ENCODE data around the gene DOCK11.

Gene DOCK11

DNA sequence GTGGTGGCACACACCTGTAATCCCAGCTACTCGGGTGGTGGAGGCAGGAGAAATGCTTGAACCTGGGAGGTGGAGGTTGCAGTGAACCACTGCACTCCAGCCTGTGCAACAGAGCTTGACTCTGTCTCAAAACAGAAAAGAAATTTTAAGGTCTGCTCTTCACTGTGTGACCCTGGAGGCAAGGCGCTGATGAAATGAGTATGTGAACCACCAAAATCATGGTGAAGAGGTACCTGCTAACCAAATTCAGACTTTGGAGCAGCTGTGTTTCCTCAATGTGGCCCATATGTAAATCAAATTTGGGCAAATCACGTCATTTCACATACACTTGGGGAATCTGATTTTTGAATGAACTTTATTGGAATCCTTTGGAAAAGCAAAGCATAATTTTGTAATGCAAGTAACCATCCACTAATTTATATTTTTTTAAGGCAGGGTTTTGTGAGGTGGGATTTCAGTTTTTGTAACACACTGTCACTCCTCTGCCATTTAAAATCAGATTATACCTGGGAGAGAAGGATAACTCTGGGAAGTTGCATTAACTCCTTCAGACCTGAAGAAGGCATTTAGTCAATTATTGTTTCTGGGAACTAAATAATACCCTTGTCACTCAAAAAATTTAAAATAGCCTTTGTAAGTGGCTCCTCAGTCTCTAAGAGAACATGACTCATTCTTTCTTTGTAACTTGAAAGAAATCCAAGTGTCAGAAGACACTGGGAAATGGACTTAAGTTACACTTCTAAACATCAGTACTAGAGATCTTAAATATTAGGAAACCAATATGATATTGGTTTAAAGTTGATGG lies 24.0 kb downstream of the DOCK11 start:
- no peak overlapping the region for H3K4me3 ChIP-seq (ENCODE audit: low read depth in 1 of 2, low read length in 2 of 2)
- H3K4me1 ChIP-seq (ENCODE audit: control insufficient read depth in 1 of 2, insufficient read depth in 2 of 2, low read length in 2 of 2) = no peaks in the 10 kb centered on the region
- no peaks in the 10 kb centered on the region for H3K27me3 ChIP-seq (ENCODE audit: control insufficient read depth in 1 of 2, insufficient read depth in 2 of 2, low read length in 2 of 2)
- no peak overlapping the region for H3K9ac ChIP-seq (ENCODE audit: low read depth in 1 of 2, low read length in 2 of 2)
- no peaks in the 10 kb centered on the region for H3K36me3 ChIP-seq (ENCODE audit: control insufficient read depth in 1 of 2, insufficient read depth in 2 of 2, low read length in 2 of 2)
- no peaks in the 10 kb centered on the region for H3K9me3 ChIP-seq (ENCODE audit: control insufficient read depth in 1 of 2, low read length in 2 of 2)
- no peak overlapping the region for H3K27ac ChIP-seq (ENCODE audit: low read depth, low read length)

DNA sequence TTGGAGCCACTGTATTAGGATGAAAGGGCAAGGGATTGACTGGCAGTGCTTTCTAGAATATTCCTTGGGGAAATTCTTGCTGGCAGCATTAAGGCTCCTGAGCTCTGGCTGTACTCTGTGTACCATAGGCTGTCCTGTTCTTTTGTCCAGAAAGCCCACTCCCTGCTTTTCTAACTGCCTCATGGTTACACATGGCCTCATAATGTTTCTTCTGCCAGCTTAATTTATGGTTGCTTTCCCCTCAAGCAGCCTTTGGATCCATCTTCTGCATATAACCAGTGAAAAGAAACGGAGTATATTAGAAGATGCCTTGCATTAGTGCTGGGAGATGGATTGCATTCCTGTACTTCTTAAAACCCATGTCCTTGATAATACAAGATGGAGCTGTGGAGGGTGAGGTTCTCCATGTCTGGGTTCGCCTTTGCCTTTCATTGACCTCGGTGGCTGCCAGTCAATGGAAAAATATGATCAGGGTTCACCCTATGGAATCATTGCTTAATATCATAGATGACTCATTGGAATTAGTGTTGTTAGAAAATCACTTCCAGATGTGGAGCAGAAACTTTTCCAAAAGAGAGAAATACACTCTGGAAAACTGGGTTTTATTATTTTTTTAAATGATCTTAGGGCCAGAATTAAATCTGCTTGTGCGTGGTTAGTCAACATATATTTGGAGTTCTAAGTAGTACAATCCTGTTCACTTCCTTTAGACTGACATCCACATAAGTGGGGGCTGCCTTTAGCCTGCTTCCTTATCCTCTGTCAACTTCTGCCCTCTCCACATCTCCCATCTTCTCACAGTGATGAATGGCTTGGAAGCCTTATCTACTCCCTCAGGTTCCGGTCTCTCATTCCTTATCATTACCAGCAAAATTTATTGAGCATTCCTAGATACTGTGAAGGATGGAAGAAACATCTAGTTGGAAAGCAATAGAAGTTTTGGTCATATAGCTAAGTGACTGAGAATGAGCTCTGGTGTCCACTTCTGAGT lies 24.9 kb downstream of the DOCK11 start:
- Histone ChIP-seq H3K4me3 (ENCODE audit: low read depth in 1 of 2, low read length in 2 of 2) (no peak overlapping the region), H3K9me3 (ENCODE audit: control insufficient read depth in 1 of 2, low read length in 2 of 2) (no peaks in the 10 kb centered on the region), H3K9ac (ENCODE audit: low read depth in 1 of 2, low read length in 2 of 2) (no peak overlapping the region), H3K27ac (ENCODE audit: low read depth, low read length) (no peak overlapping the region), H3K27me3 (ENCODE audit: control insufficient read depth in 1 of 2, insufficient read depth in 2 of 2, low read length in 2 of 2) (no peaks in the 10 kb centered on the region), H3K36me3 (ENCODE audit: control insufficient read depth in 1 of 2, insufficient read depth in 2 of 2, low read length in 2 of 2) (no peaks in the 10 kb centered on the region), H3K4me1 (ENCODE audit: control insufficient read depth in 1 of 2, insufficient read depth in 2 of 2, low read length in 2 of 2) (no peaks in the 10 kb centered on the region)

DNA sequence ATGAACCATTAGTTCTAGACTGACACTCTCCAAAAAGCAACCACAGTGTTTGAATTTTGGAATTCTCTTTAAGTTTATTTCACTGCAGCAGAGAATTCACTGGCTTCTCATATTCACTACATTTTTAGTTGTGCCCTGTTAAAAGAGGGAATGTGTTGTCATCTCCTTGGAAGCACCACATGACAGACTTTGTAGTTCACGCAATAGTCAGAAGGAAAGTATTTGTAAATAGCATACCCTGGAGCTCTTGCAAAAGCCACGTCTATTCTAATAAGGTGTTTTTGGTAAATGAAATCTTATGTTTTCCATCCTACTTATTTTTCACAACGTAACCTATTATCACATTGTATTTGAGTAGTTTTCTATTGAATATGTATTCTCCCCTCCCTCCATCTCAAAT lies 25.8 kb downstream of the DOCK11 start:
- no peaks in the 10 kb centered on the region for H3K36me3 ChIP-seq (ENCODE audit: control insufficient read depth in 1 of 2, insufficient read depth in 2 of 2, low read length in 2 of 2)
- no peak overlapping the region for H3K4me3 ChIP-seq (ENCODE audit: low read depth in 1 of 2, low read length in 2 of 2)
- H3K27me3 ChIP-seq (ENCODE audit: control insufficient read depth in 1 of 2, insufficient read depth in 2 of 2, low read length in 2 of 2) = no peaks in the 10 kb centered on the region
- no peaks in the 10 kb centered on the region for H3K4me1 ChIP-seq (ENCODE audit: control insufficient read depth in 1 of 2, insufficient read depth in 2 of 2, low read length in 2 of 2)
- H3K9me3 ChIP-seq (ENCODE audit: control insufficient read depth in 1 of 2, low read length in 2 of 2) = no peaks in the 10 kb centered on the region
- H3K9ac ChIP-seq (ENCODE audit: low read depth in 1 of 2, low read length in 2 of 2) = no peak overlapping the region
- no peak overlapping the region for H3K27ac ChIP-seq (ENCODE audit: low read depth, low read length)

DNA sequence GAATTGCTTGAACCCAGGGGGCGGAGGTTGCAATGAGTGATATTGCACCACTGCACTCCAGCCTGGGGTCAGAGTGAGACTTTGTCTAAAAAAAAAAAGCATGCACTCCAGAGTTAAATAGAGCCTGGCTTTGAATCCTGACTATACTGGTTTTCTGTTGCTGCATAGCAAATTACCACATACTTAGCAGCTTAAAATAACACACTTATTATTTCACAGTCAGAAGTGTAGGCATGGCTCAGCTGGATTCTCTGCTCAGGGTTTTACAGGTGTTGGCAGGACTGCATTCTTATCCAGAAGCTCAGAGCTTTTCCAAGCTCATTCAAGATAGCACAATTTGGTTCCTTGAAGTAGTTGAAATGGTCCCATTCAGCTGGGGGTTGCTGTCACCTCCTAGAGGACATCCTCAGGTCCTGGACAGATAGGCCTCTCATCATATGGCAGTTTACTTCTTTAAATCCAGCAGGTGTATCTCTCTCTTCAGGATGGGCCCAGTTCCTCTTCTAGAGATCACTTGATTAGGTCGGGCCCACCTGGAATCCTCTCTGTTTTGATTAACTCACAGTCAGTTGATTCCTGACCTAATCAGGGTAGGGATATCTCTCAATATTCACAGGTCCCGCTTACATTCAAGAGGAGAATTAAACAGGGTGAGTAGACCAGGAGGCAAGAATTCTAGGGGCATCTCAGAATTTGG lies 26.8 kb downstream of the DOCK11 start:
- Histone ChIP-seq H3K9me3 (ENCODE audit: control insufficient read depth in 1 of 2, low read length in 2 of 2) (no peaks in the 10 kb centered on the region), H3K4me1 (ENCODE audit: control insufficient read depth in 1 of 2, insufficient read depth in 2 of 2, low read length in 2 of 2) (no peaks in the 10 kb centered on the region), H3K4me3 (ENCODE audit: low read depth in 1 of 2, low read length in 2 of 2) (no peak overlapping the region), H3K9ac (ENCODE audit: low read depth in 1 of 2, low read length in 2 of 2) (no peak overlapping the region), H3K27me3 (ENCODE audit: control insufficient read depth in 1 of 2, insufficient read depth in 2 of 2, low read length in 2 of 2) (no peaks in the 10 kb centered on the region), H3K27ac (ENCODE audit: low read depth, low read length) (no peak overlapping the region), H3K36me3 (ENCODE audit: control insufficient read depth in 1 of 2, insufficient read depth in 2 of 2, low read length in 2 of 2) (no peaks in the 10 kb centered on the region)

DNA sequence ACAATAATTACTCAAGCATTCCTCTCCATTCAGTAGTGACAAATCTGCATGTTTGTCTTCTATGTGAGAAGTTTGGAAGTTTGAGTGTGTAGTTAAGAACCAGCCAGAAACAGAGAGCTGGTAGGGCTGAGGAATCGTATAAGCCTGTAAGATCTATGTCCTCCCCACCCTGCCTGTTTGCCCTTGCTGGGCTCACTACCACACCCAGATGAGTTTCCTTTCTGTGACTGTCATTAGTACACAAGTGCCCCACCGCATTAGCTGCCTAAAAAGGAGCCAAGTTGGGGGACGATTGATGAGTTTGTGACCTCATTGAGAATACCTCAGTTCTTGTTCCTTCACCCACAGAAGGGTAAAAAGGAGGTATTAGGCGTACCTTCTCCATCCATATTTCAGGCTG lies 28.3 kb downstream of the DOCK11 start:
- Histone ChIP-seq H3K27ac (ENCODE audit: low read depth, low read length) (no peak overlapping the region), H3K27me3 (ENCODE audit: control insufficient read depth in 1 of 2, insufficient read depth in 2 of 2, low read length in 2 of 2) (no peaks in the 10 kb centered on the region)

DNA sequence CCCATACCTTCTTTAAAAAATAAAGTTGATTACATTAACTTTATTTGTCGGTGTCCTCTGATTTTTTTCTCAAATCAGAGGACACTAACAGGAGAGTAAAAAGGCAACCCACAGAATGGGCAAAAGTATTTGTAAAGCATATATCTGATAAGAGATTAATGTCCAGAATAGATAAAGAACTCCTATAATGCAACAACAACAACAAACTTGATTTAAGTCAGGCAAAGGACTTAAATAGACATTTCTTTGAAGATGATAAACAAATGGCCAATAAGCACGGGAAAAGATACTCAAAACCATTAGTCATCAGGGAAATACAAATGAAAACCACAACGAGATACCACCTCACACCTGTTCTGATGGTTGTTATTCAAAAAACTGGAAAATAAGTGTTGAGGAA lies 28.7 kb downstream of the DOCK11 start:
- no peaks in the 10 kb centered on the region for H3K36me3 ChIP-seq (ENCODE audit: control insufficient read depth in 1 of 2, insufficient read depth in 2 of 2, low read length in 2 of 2)
- no peak overlapping the region for H3K9ac ChIP-seq (ENCODE audit: low read depth in 1 of 2, low read length in 2 of 2)
- H3K9me3 ChIP-seq (ENCODE audit: control insufficient read depth in 1 of 2, low read length in 2 of 2) = no peaks in the 10 kb centered on the region
- no peaks in the 10 kb centered on the region for H3K27me3 ChIP-seq (ENCODE audit: control insufficient read depth in 1 of 2, insufficient read depth in 2 of 2, low read length in 2 of 2)
- no peak overlapping the region for H3K4me3 ChIP-seq (ENCODE audit: low read depth in 1 of 2, low read length in 2 of 2)
- H3K27ac ChIP-seq (ENCODE audit: low read depth, low read length) = no peak overlapping the region
- no peaks in the 10 kb centered on the region for H3K4me1 ChIP-seq (ENCODE audit: control insufficient read depth in 1 of 2, insufficient read depth in 2 of 2, low read length in 2 of 2)

More for the DNA sequence above, 28.3 kb downstream of the DOCK11 start:
- no peaks in the 10 kb centered on the region for H3K36me3 ChIP-seq (ENCODE audit: control insufficient read depth in 1 of 2, insufficient read depth in 2 of 2, low read length in 2 of 2)
- no peak overlapping the region for H3K4me3 ChIP-seq (ENCODE audit: low read depth in 1 of 2, low read length in 2 of 2)
- no peaks in the 10 kb centered on the region for H3K9me3 ChIP-seq (ENCODE audit: control insufficient read depth in 1 of 2, low read length in 2 of 2)
- H3K4me1 ChIP-seq (ENCODE audit: control insufficient read depth in 1 of 2, insufficient read depth in 2 of 2, low read length in 2 of 2) = no peaks in the 10 kb centered on the region
- H3K9ac ChIP-seq (ENCODE audit: low read depth in 1 of 2, low read length in 2 of 2) = no peak overlapping the region

DNA sequence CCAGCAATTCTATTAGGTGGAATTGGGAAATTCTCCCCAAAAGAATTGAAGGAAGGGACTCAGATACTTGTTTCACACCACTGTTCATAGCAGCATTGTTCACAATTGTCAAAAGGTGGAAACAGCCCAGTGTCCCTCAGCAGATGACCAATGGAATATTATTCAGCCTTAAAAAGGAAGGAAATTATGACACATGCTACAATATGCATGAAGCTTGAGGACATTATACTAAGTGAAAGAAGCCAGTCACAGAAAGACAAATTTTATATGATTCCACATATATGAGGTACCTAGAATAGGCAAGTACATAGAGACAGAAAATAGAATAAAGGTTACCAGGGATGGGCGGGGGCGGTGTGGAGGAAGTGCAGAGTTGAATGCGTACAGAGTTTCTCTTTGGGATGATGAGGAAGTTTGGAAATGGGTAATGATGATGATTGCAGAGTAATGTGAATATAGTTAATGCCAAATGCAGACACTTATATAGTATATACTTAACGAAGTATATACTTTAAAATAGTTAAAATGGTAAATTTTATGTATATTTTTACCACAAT lies 29.6 kb downstream of the DOCK11 start:
- no peaks in the 10 kb centered on the region for H3K36me3 ChIP-seq (ENCODE audit: control insufficient read depth in 1 of 2, insufficient read depth in 2 of 2, low read length in 2 of 2)
- no peak overlapping the region for H3K9ac ChIP-seq (ENCODE audit: low read depth in 1 of 2, low read length in 2 of 2)
- H3K9me3 ChIP-seq (ENCODE audit: control insufficient read depth in 1 of 2, low read length in 2 of 2) = no peaks in the 10 kb centered on the region
- no peak overlapping the region for H3K4me3 ChIP-seq (ENCODE audit: low read depth in 1 of 2, low read length in 2 of 2)
- H3K4me1 ChIP-seq (ENCODE audit: control insufficient read depth in 1 of 2, insufficient read depth in 2 of 2, low read length in 2 of 2) = no peaks in the 10 kb centered on the region
- no peaks in the 10 kb centered on the region for H3K27me3 ChIP-seq (ENCODE audit: control insufficient read depth in 1 of 2, insufficient read depth in 2 of 2, low read length in 2 of 2)
- no peak overlapping the region for H3K27ac ChIP-seq (ENCODE audit: low read depth, low read length)

DNA sequence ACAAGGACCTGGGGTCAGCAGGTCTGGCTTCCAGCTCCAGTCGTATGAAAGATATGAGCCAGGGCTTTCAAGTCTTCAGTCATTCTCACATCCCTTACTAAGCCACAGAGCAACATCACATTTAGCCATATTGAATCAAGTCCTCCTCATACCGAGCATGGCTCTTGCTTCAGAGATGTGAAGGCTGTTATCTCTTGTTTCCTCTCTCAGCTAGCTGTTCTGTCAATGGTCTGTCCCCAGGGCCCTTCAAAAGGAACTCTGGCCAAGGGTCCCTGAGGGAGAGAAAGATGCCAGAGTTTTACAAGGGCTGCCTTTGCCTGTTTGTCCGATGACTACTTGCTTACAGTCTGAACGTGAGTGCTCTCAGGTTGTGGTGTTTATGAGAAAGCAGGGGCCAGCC lies 30.5 kb downstream of the DOCK11 start:
- Histone ChIP-seq H3K9me3 (ENCODE audit: control insufficient read depth in 1 of 2, low read length in 2 of 2) (no peaks in the 10 kb centered on the region), H3K9ac (ENCODE audit: low read depth in 1 of 2, low read length in 2 of 2) (no peak overlapping the region), H3K36me3 (ENCODE audit: control insufficient read depth in 1 of 2, insufficient read depth in 2 of 2, low read length in 2 of 2) (no peaks in the 10 kb centered on the region), H3K4me1 (ENCODE audit: control insufficient read depth in 1 of 2, insufficient read depth in 2 of 2, low read length in 2 of 2) (no peaks in the 10 kb centered on the region), H3K4me3 (ENCODE audit: low read depth in 1 of 2, low read length in 2 of 2) (no peak overlapping the region), H3K27me3 (ENCODE audit: control insufficient read depth in 1 of 2, insufficient read depth in 2 of 2, low read length in 2 of 2) (no peaks in the 10 kb centered on the region), H3K27ac (ENCODE audit: low read depth, low read length) (no peak overlapping the region)

DNA sequence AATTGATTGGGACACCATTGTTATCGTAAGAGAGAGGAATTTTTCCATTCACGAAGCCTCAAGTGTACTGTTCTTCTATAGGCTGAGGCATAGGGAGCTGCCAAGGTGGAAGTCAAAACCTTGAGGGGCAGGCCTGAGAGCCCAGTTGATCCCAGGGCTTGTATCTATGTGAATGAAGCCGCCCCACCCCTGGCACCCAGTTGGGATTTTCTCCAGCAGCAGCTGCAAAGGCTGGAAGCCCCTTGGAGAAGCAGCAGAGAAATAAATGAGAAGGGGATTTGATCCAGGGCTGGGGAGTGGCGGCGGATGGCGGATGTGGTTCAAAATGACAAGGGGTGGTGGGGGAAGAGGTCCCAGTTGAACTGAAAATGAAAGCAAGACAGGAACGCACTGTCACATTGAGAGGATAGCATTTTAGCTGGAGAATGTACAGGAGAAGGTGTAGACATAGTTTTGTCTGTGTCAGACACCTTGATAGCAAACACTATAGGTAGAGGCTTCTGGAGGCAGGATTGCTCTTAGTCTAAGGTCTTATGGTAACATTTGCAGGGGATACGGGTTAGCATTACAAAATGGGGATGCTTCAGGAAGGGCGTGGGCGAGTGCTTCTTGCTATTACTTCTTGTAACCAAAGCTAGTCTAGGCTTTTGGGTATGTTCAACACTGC lies 32.6 kb downstream of the DOCK11 start:
- Histone ChIP-seq H3K4me3 (ENCODE audit: low read depth in 1 of 2, low read length in 2 of 2) (peak overlapping the region in 1 of 2 donors; percentile 59), H3K27me3 (ENCODE audit: control insufficient read depth in 1 of 2, insufficient read depth in 2 of 2, low read length in 2 of 2) (no peaks in the 10 kb centered on the region), H3K4me1 (ENCODE audit: control insufficient read depth in 1 of 2, insufficient read depth in 2 of 2, low read length in 2 of 2) (no peaks in the 10 kb centered on the region), H3K27ac (ENCODE audit: low read depth, low read length) (peak overlapping the region; percentile 32), H3K36me3 (ENCODE audit: control insufficient read depth in 1 of 2, insufficient read depth in 2 of 2, low read length in 2 of 2) (no peaks in the 10 kb centered on the region), H3K9ac (ENCODE audit: low read depth in 1 of 2, low read length in 2 of 2) (peak overlapping the region in 1 of 2 donors; percentile 38), H3K9me3 (ENCODE audit: control insufficient read depth in 1 of 2, low read length in 2 of 2) (no peaks in the 10 kb centered on the region)
